ENCODE data around the gene PUSL1. TPM values are rescaled to one million over a fixed set of nuclear protein-coding genes. Genes with fewer than 3 reads are reported as not detected.

PUSL1 gene
- total and polyA plus RNA-seq, 2 donors (not counting 1 experiment from before 2014, with no cell fraction given) = 15.7 to 25.8 TPM

DNA sequence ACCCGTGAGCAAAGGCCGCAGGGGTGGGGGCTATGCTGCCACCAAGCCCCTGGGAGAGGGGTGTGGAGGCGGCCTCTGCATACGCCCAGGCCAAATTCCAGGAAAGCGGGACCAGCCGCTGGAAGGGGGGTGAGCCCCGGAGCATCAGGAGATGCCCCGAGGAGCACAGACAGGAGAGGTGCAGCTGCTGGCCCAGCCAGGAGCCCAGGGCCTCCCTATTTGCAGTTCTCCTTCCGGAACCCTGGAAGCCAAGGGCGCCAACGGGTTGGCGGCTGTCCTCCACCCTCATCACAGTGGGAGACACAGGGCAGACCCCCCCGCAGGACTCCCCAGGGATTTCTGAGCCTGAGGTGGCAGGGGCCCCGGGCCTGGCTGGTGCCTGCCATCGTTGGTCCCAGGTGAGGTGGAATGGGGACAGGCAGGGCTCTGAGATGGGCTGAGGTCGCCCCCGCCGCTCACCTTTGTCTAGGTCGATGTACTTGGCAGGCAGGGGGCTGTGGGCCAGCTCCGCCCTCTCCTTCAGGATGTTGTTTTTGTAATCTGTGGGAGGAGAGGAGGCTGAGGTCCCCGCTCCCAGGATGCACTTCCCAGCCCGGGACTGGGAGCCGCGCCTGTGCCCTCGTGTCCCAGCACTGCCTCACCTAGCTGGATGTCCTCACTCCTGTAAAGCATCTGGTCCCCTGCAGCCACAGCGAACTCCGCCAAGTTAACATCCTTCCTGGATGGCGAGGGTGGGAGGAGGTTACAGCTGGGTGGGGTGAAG, 45.2 kb downstream of the PUSL1 start:
- H3K4me3 Mint-ChIP-seq = peak overlapping the region; percentile 79
- Histone ChIP-seq H3K4me3 (ENCODE audit: control extremely low read depth in 1 of 5, extremely low read depth in 1 of 5, insufficient read depth in 1 of 5, low read depth in 2 of 5, low read length in 4 of 5) (no peak overlapping the region), H2AFZ (ENCODE audit: insufficient read depth, low read depth, low read length, poor library complexity, severe bottlenecking) (no peak overlapping the region), H3K9ac (ENCODE audit: low read length) (no peak overlapping the region), H3K36me3 (replicated peaks in 1 of 2; ENCODE audit: control extremely low read depth in 1 of 2, control insufficient read depth in 1 of 2, extremely low read depth in 1 of 2, insufficient read depth in 2 of 2, low read length in 1 of 2) (no peaks in the 10 kb centered on the region), H3K9me3 (ENCODE audit: control extremely low read depth in 1 of 3, control insufficient read depth in 2 of 3, insufficient read depth in 1 of 3, low read length in 2 of 3) (peaks cover 0 to 11% (median 0%) of the 10 kb centered on the region in 3 donors), H3K4me2 (replicated peaks; ENCODE audit: low read depth, low read length, poor library complexity, severe bottlenecking) (peak overlapping the region; percentile 55), H3K79me2 (ENCODE audit: control insufficient read depth, insufficient read depth, low read length) (peaks cover under 1% of the 10 kb centered on the region), H4K20me1 (ENCODE audit: control insufficient read depth, insufficient read depth, low read length, poor library complexity, severe bottlenecking) (peaks cover 6% of the 10 kb centered on the region), H3K27ac (ENCODE audit: low read length in 2 of 2) (no peak overlapping the region), H3K4me1 (ENCODE audit: control insufficient read depth in 2 of 2, insufficient read depth in 2 of 2, low read length in 2 of 2) (peaks cover 33 to 35% of the 10 kb centered on the region in 2 donors), H3K27me3 (replicated peaks in 1 of 4; ENCODE audit: control extremely low read depth in 1 of 4, control insufficient read depth in 3 of 4, insufficient read depth in 4 of 4, low read length in 3 of 4) (peaks cover 0 to 54% (median 16%) of the 10 kb centered on the region in 4 experiments)
- no peaks in the 10 kb centered on the region for H3K9me3 Mint-ChIP-seq (ENCODE audit: insufficient read depth)
- H3K27me3 Mint-ChIP-seq = peaks cover 20% of the 10 kb centered on the region
- TF ChIP-seq EZH2 (IDR thresholded peaks at IDR 0.05; ENCODE audit: borderline replicate concordance, insufficient read depth, low read depth, low read length, poor library complexity, severe bottlenecking) (no peak), CTCF (IDR thresholded peaks at IDR 0.05) (no peak)
- 22% methylated on average over 24 of the region's 28 CpGs for WGBS (ENCODE audit: insufficient coverage)
- H3K4me1 Mint-ChIP-seq = peaks cover 17% of the 10 kb centered on the region
- peak; percentile 48 for DNase-seq
- intact Hi-C loops (cut with micrococcal nuclease) = no loop called here
- no peak for ATAC-seq (ENCODE audit: low read depth)
- ChIA-PET CTCF (interaction anchor here (2.4 kb wide), 1 partner anchor 18 kb away, joined by 8 read pairs; no protein-coding TSS in a partner anchor), POLR2A (interaction anchor here (0.7 kb wide), 1 partner anchor 869 kb away, joined by 6 read pairs; no protein-coding TSS in a partner anchor)
- H3K27ac Mint-ChIP-seq = no peak overlapping the region

Measured in B cell (primary cell).